Lower lobe of right lung (tissue), 2 donors: ENCODE data around the gene LRIG1. TPM values are rescaled to one million over a fixed set of nuclear protein-coding genes. Genes with fewer than 3 reads are reported as not detected.
A peak's percentile ranks its signal among the peaks of the same experiment; 100 is the strongest.

Source experiments
- ATAC-seq, 2 donors: fragments of 200-7000 bp; cut with Tn5 transposase; one replicate each; pipeline ENCODE4 v1.9.1; 2020 to 2022; ENCODE audit warnings: mild to moderate bottlenecking in 2 of 2, moderate library complexity in 2 of 2
- DNase-seq: peaks from one replicate; pipeline ENCODE4 v3.0.0-alpha.2; 2020
- H3K27ac ChIP-seq: fragments of 200-600 bp; one replicate; pipeline ENCODE4 v1.8.0; 2022
- H3K27me3 ChIP-seq: fragments of 200-600 bp; one replicate; pipeline ENCODE4 v1.8.0; 2022; ENCODE audit warnings: low read depth
- H3K36me3 ChIP-seq: fragments of 200-600 bp; one replicate; pipeline ENCODE4 v1.8.0; 2022; ENCODE audit warnings: mild to moderate bottlenecking
- H3K4me1 ChIP-seq: fragments of 200-600 bp; one replicate; pipeline ENCODE4 v1.8.0; 2022
- H3K4me3 ChIP-seq: fragments of 200-600 bp; one replicate; pipeline ENCODE4 v1.8.0; 2022; ENCODE audit warnings: mild to moderate bottlenecking
- H3K9me3 ChIP-seq: fragments of 200-600 bp; one replicate; pipeline ENCODE4 v1.8.0; 2022
- CTCF ChIP-seq: fragments of 200-600 bp; IDR thresholded peaks from one replicate; pipeline ENCODE4 v1.8.0; 2022; ENCODE audit warnings: antibody characterized with exemption, mild to moderate bottlenecking
- intact Hi-C: fragments of 100-400 bp; cut with DNase I; formaldehyde crosslinking; loops from one replicate; pipeline ENCODE4 v1.11.0; 2022
- total RNA-seq: library from RNA; stranded (reverse); fragmentation: NEBNext Ultra II Directional; extraction: Animal tissue kit (Norgen Biotek cat#: 25700); gene quantifications from one replicate; pipeline ENCODE4 v1.2.1, GENCODE V29; 2021
- donor health status: DM: no; HTN: yes; CAD: no; lungs with severe emphysema.

LRIG1 gene
- total RNA-seq, 1 donor from 2014 or later: 54.2 TPM

GRCh38 chr3:66432767-66433521 lies 67.9 kb downstream of the LRIG1 start:
- no peaks in the 10 kb centered on the region for H3K9me3 ChIP-seq
- no peak for DNase-seq
- H3K36me3 ChIP-seq: peaks cover 3% of the 10 kb centered on the region
- intact Hi-C loops: no loop called here
- H3K27ac ChIP-seq: no peak overlapping the region
- H3K27me3 ChIP-seq: no peaks in the 10 kb centered on the region
- no peak for ATAC-seq
- no peak overlapping the region for H3K4me3 ChIP-seq
- H3K4me1 ChIP-seq: peaks cover 26% of the 10 kb centered on the region
- TF ChIP-seq CTCF: no peak

GRCh38 chr3:66432041-66432766 lies 68.6 kb downstream of the LRIG1 start:
- Histone ChIP-seq H3K4me3 (no peak overlapping the region), H3K27ac (no peak overlapping the region), H3K36me3 (peaks cover 3% of the 10 kb centered on the region), H3K9me3 (no peaks in the 10 kb centered on the region), H3K27me3 (no peaks in the 10 kb centered on the region), H3K4me1 (peaks cover 28% of the 10 kb centered on the region)
- intact Hi-C loops: no loop called here
- no peak for DNase-seq
- ATAC-seq: no peak
- TF ChIP-seq CTCF: no peak

GRCh38 chr3:66431494-66431893 lies 69.3 kb downstream of the LRIG1 start:
- H3K4me1 ChIP-seq: peaks cover 28% of the 10 kb centered on the region
- H3K9me3 ChIP-seq: no peaks in the 10 kb centered on the region
- no peak for TF ChIP-seq CTCF
- no peaks in the 10 kb centered on the region for H3K27me3 ChIP-seq
- H3K27ac ChIP-seq: no peak overlapping the region
- DNase-seq (no peak), ATAC-seq (no peak)
- H3K4me3 ChIP-seq: no peak overlapping the region
- peaks cover 3% of the 10 kb centered on the region for H3K36me3 ChIP-seq
- intact Hi-C loops: no loop called here

- no peak overlapping the region for H3K27ac ChIP-seq
- no peak for ATAC-seq
- DNase-seq: no peak
- TF ChIP-seq CTCF: no peak
- H3K4me1 ChIP-seq: peaks cover 29% of the 10 kb centered on the region
- H3K27me3 ChIP-seq: no peaks in the 10 kb centered on the region
- peaks cover 3% of the 10 kb centered on the region for H3K36me3 ChIP-seq
- H3K4me3 ChIP-seq: no peak overlapping the region
- H3K9me3 ChIP-seq: no peaks in the 10 kb centered on the region
- intact Hi-C loops: no loop called here
Measured at GRCh38 chr3:66430876-66431275, 69.9 kb downstream of the LRIG1 start.

GRCh38 chr3:66428733-66429132 lies 72.1 kb downstream of the LRIG1 start:
- H3K4me1 ChIP-seq: peaks cover 36% of the 10 kb centered on the region
- no peak overlapping the region for H3K27ac ChIP-seq
- ATAC-seq: peak; percentile 62 to 74
- no peaks in the 10 kb centered on the region for H3K9me3 ChIP-seq
- no peak overlapping the region for H3K4me3 ChIP-seq
- intact Hi-C loops: no loop called here
- DNase-seq: no peak
- H3K27me3 ChIP-seq: no peaks in the 10 kb centered on the region
- TF ChIP-seq CTCF: no peak
- H3K36me3 ChIP-seq: peaks cover 3% of the 10 kb centered on the region
